MCF 10A (cell line): ENCODE measurements around the gene HNF4A. TPM values are rescaled to one million over a fixed set of nuclear protein-coding genes. Genes with fewer than 3 reads are reported as not detected.
A peak's percentile ranks its signal among the peaks of the same experiment; 100 is the strongest.

Source experiments
- BruUV-seq: library from RNA; stranded (reverse); fragments of 400-500 nt; replicated peaks from 2 replicates; lab custom pipeline; 2021; lab: Mats Ljungman, UMichigan
- CTCF ChIA-PET: fragments of 300-600 bp; sonication (Branson Sonifier 250); formaldehyde crosslinking; extraction: SDS; loops from one replicate; lab custom pipeline; 2021; ENCODE audit warnings: antibody characterized with exemption, inconsistent platforms; lab: Yijun Ruan, JAX
- POLR2A ChIA-PET: fragments of 300-600, 350-650 bp; sonication (Branson Sonifier 250); formaldehyde crosslinking; extraction: SDS; loops from one replicate; lab custom pipeline; 2020; ENCODE audit warnings: antibody characterized with exemption, inconsistent platforms; lab: Yijun Ruan, JAX
- DNase-seq: peaks from one replicate; pipeline ENCODE4 v3.0.0-alpha.2; 2018; ENCODE audit not compliant: unreplicated experiment
- H3K27ac Mint-ChIP-seq: one replicate; pipeline ENCODE4 v1.8.0; 2022; ENCODE audit warnings: mild to moderate bottlenecking, low read depth, mixed read lengths; ENCODE audit not compliant: unreplicated experiment
- H3K27me3 Mint-ChIP-seq: one replicate; pipeline ENCODE4 v1.8.0; 2022; ENCODE audit warnings: mixed read lengths; ENCODE audit not compliant: insufficient read depth, unreplicated experiment
- H3K36me3 Mint-ChIP-seq: one replicate; pipeline ENCODE4 v1.8.0; 2022; ENCODE audit warnings: mild to moderate bottlenecking, moderate library complexity, mixed read lengths; ENCODE audit not compliant: insufficient read depth, unreplicated experiment
- H3K4me1 Mint-ChIP-seq: one replicate; pipeline ENCODE4 v1.8.0; 2022; ENCODE audit warnings: mixed read lengths; ENCODE audit not compliant: insufficient read depth, unreplicated experiment
- H3K4me3 Mint-ChIP-seq: one replicate; pipeline ENCODE4 v1.8.0; 2022; ENCODE audit warnings: mild to moderate bottlenecking, moderate library complexity, mixed read lengths; ENCODE audit not compliant: unreplicated experiment
- H3K9me3 Mint-ChIP-seq: one replicate; pipeline ENCODE4 v1.8.0; 2022; ENCODE audit warnings: mixed read lengths; ENCODE audit not compliant: unreplicated experiment
- CTCF ChIP-seq: fragments of 200-600 bp; IDR thresholded peaks from one replicate; pipeline ENCODE4 v1.8.0; 2022; ENCODE audit warnings: antibody characterized with exemption, mild to moderate bottlenecking; ENCODE audit not compliant: unreplicated experiment
- intact Hi-C: fragments of 100-400 bp; cut with micrococcal nuclease; formaldehyde crosslinking; loops from 2 replicates; pipeline ENCODE4 v1.14.1; 2022
- total RNA-seq: library from RNA; stranded (reverse); gene quantifications from 2 replicates; pipeline ENCODE4 v1.2.3, GENCODE V29; 2022

Gene HNF4A
- total RNA-seq, 1 experiment from 2014 or later, result not detected

GRCh38 chr20:44475372-44475693, 119.8 kb downstream of the HNF4A start:
- Mint-ChIP-seq H3K36me3 (peaks cover 2% of the 10 kb centered on the region), H3K9me3 (no peaks in the 10 kb centered on the region), H3K27ac (peak overlapping the region; percentile 98), H3K4me1 (peaks cover 27% of the 10 kb centered on the region), H3K27me3 (no peaks in the 10 kb centered on the region), H3K4me3 (peak overlapping the region; percentile 98)
- intact Hi-C loops, result loop anchor here (10.0 kb wide), 3 partner anchors 49 to 361 kb away; partner anchors contain the start of gene SERINC3
- no peak for TF ChIP-seq CTCF
- POLR2A ChIA-PET, result interaction anchor here (0.6 to 3.8 kb wide), 40 partner anchors 8 to 463 kb away, joined by 3 to 62 read pairs (median 5); partner anchors contain the start of genes FITM2, OSER1, PKIG and SERINC3
- CTCF ChIA-PET, result interaction anchor here (0.6 to 16.6 kb wide), 18 partner anchors 11 to 361 kb away, joined by 3 to 347 read pairs (median 5); no protein-coding TSS in a partner anchor
- no peak for DNase-seq
- BruUV-seq, result TSS peak; percentile 60

DNA sequence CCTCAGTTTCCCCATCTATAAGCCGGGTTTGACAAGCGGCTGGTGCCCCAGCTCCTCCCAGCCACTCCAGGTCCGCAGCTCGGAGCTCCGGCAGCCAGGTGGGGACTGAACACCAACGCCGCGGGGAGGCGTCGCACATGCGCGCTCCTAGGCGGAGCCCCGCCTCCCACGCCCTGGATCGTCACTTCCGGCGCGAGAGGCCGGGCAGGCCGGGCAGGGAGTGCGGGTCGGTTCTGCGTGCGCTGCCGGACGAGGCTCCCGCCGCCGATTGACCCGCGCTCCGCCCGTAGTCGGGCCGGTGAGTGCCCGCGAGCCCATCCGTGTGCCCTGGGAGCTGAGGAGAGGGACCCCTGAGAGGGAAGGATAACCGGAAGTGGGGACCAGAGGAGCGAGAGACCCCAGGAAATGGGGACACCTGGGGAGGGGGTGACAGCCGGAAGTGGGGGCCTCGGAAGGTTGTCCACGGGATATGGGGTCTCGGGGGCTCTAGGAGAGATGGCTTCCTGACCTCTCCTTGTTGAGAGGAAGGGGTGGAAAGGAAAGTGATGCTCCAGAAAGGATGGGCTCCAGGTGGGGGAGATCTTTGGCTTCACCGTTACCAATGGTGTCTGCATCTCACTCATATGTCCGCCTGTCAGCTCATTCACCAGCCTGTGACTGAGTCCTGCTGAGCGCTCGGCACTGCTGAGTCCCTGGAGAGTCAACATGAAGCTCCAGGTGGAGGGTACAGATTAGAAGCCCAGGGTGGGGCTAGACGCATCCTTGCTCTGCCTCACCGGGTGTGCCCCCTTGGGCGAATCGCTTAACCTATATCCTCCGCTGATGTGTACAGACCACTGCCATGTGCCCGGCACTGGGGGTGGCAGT, 120.4 kb downstream of the HNF4A start, which contains the start of gene TTPAL:
TSS of gene TTPAL (plus strand) at position 181 of the 867 bp plus-strand sequence. CDS start 4,126 bp downstream, outside the sequence.
- intact Hi-C loops, result loop anchor here (10.0 kb wide), 3 partner anchors 49 to 361 kb away; partner anchors contain the start of gene SERINC3
- Mint-ChIP-seq H3K27me3 (no peaks in the 10 kb centered on the region), H3K4me1 (peaks cover 23% of the 10 kb centered on the region), H3K36me3 (peaks cover 8% of the 10 kb centered on the region), H3K27ac (peak within 1 kb of the TSS; percentile 98), H3K4me3 (peak within 1 kb of the TSS; percentile 98), H3K9me3 (no peaks in the 10 kb centered on the region)
- no peak for TF ChIP-seq CTCF
- ChIA-PET POLR2A (interaction anchor here (0.6 to 3.8 kb wide), 49 partner anchors 9 to 462 kb away, joined by 3 to 62 read pairs (median 4); partner anchors contain the start of genes FITM2, JPH2, OSER1 and PKIG), CTCF (interaction anchor here (0.6 to 16.6 kb wide), 24 partner anchors 11 to 362 kb away, joined by 3 to 347 read pairs (median 4); partner anchors contain the start of gene FITM2)
- BruUV-seq, result TSS peak; percentile 59
- DNase-seq, result peak; percentile 89

DNA sequence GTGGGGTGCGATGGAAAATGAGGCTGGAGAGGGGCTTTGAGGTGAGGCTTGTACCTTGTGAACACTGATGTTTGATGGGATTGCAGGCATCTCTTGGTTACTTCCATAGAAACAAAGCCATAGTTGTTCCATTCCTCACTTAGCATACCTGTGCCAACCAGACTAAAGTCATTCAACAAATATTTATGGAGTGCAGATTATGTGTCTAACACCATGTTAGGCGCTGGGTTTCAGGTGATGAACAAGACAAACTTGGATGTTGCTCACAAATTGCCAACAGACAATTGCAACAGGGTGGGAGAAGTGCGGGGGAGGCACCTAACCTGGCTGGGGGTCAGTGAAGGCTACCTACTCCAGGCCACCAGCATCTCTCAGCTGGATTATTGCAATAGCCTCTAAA, 121.7 kb downstream of the HNF4A start:
- Mint-ChIP-seq H3K36me3 (peaks cover 20% of the 10 kb centered on the region), H3K27ac (peak overlapping the region; percentile 98), H3K4me3 (peak overlapping the region; percentile 98), H3K9me3 (no peaks in the 10 kb centered on the region), H3K27me3 (no peaks in the 10 kb centered on the region), H3K4me1 (peaks cover 28% of the 10 kb centered on the region)
- CTCF ChIA-PET, result interaction anchor here (0.5 to 16.6 kb wide), 7 partner anchors 9 to 261 kb away, joined by 3 to 347 read pairs (median 4); partner anchors contain the start of gene FITM2
- DNase-seq, result no peak
- no peak for TF ChIP-seq CTCF
- no TSS peak for BruUV-seq
- POLR2A ChIA-PET, result interaction anchor here (0.7 to 3.8 kb wide), 16 partner anchors 8 to 408 kb away, joined by 3 to 62 read pairs (median 8); partner anchors contain the start of genes SERINC3 and YWHAB
- intact Hi-C loops, result loop anchor here (10.0 kb wide), 3 partner anchors 48 to 362 kb away; partner anchors contain the start of gene SERINC3
